ENCODE measurements around the gene CYTIP. TPM values are rescaled to one million over a fixed set of nuclear protein-coding genes. Genes with fewer than 3 reads are reported as not detected.

The CYTIP gene
- not detected in 5 replicates for total RNA-seq (2022; extraction: Qiagen RNA extraction; ENCODE audit: low read depth)

GRCh38 chr2:157443795-157444640, at the start of gene CYTIP:
TSS of gene CYTIP (minus strand) at chr2:157444089. CDS start at chr2:157444020, 69 bp downstream.

Other genes with a start within 250 kb of the CYTIP start
- gene GALNT5, start 186.4 kb downstream of the CYTIP start, total RNA-seq (2022; extraction: Qiagen RNA extraction; ENCODE audit: low read depth) = 2.0 to 2.6 TPM (median 2.4 TPM) in 5 replicates
- gene ERMN, start 118.3 kb downstream of the CYTIP start, total RNA-seq (2022; extraction: Qiagen RNA extraction; ENCODE audit: low read depth) = not detected in 5 replicates
- 0.08 to 0.14 TPM in 2 of 5 replicates, not detected in the others for gene ACVR1C, start 184.8 kb upstream of the CYTIP start, total RNA-seq (2022; extraction: Qiagen RNA extraction; ENCODE audit: low read depth)

Measured in A549 treated with ZK216348 at 1 μM for 4 hours (cell line).